ENCODE data around the gene TECR. TPM values are rescaled to one million over a fixed set of nuclear protein-coding genes. Genes with fewer than 3 reads are reported as not detected.
A peak's percentile ranks its signal among the peaks of the same experiment; 100 is the strongest.

TECR gene
- total RNA-seq, 1 donor from 2014 or later: 106 TPM

DNA sequence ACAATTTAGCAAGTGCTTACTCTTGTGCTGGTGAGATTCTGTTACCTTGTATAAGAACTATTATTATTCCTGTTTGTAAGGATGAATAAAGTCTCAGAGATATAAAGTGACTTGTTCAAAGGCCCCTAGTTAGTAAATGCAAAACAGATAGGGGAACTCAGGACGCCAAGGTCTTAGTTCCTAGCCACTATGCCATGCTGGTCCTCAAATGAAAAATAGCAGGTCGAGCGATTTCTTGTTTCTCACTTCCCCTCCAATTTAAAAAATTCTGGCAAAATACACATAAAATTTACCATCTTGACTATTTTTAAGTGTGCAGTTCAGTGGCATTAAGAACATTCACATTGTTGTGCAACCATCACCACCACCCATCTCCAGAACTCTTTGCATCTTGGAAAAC is 1.1 kb downstream of the TECR start:
- H3K36me3 Mint-ChIP-seq (ENCODE audit: low read depth, unreplicated experiment): no peaks in the 10 kb centered on the region
- no peak for DNase-seq (ENCODE audit: low read depth)
- Histone ChIP-seq H3K79me2 (ENCODE audit: insufficient read depth, low read length) (peaks cover 36% of the 10 kb centered on the region), H2AFZ (ENCODE audit: low read depth, low read length) (no peak overlapping the region), H3K27ac (ENCODE audit: low read depth, low read length) (no peak overlapping the region), H3K9ac (ENCODE audit: low read length) (no peak overlapping the region), H3K4me3 (ENCODE audit: insufficient read depth, low read depth, low read length) (peak overlapping the region; percentile 92), H3K9me3 (ENCODE audit: insufficient read depth, low read depth, low read length) (no peaks in the 10 kb centered on the region), H3K4me2 (ENCODE audit: low read length) (peak overlapping the region; percentile 99), H3K27me3 (ENCODE audit: insufficient read depth, low read length) (no peaks in the 10 kb centered on the region), H3K36me3 (ENCODE audit: insufficient read depth, low read length) (no peaks in the 10 kb centered on the region), H3K4me1 (ENCODE audit: insufficient read depth, low read length) (peaks cover 17% of the 10 kb centered on the region), H4K20me1 (ENCODE audit: insufficient read depth, low read length) (peaks cover 18% of the 10 kb centered on the region)
- peaks cover 18% of the 10 kb centered on the region for H3K4me1 Mint-ChIP-seq (ENCODE audit: low read depth, unreplicated experiment)
- FAIRE-seq: no peak
- no peak overlapping the region for H3K27ac Mint-ChIP-seq (ENCODE audit: unreplicated experiment)
- H3K9me3 Mint-ChIP-seq (ENCODE audit: unreplicated experiment): no peaks in the 10 kb centered on the region
- no peaks in the 10 kb centered on the region for H3K27me3 Mint-ChIP-seq (ENCODE audit: low read depth, unreplicated experiment)
- no peak for TF ChIP-seq EZH2 (IDR thresholded peaks at IDR 0.05; ENCODE audit: insufficient read depth, low read length)
- TF ChIP-seq, protein P1, sequence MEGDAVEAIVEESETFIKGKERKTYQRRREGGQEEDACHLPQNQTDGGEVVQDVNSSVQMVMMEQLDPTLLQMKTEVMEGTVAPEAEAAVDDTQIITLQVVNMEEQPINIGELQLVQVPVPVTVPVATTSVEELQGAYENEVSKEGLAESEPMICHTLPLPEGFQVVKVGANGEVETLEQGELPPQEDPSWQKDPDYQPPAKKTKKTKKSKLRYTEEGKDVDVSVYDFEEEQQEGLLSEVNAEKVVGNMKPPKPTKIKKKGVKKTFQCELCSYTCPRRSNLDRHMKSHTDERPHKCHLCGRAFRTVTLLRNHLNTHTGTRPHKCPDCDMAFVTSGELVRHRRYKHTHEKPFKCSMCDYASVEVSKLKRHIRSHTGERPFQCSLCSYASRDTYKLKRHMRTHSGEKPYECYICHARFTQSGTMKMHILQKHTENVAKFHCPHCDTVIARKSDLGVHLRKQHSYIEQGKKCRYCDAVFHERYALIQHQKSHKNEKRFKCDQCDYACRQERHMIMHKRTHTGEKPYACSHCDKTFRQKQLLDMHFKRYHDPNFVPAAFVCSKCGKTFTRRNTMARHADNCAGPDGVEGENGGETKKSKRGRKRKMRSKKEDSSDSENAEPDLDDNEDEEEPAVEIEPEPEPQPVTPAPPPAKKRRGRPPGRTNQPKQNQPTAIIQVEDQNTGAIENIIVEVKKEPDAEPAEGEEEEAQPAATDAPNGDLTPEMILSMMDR (IDR thresholded peaks at IDR 0.05; ENCODE audit: insufficient read depth, low read depth, low read length): no peak
- peak overlapping the region; percentile 94 for H3K4me3 Mint-ChIP-seq (ENCODE audit: unreplicated experiment)

DNA sequence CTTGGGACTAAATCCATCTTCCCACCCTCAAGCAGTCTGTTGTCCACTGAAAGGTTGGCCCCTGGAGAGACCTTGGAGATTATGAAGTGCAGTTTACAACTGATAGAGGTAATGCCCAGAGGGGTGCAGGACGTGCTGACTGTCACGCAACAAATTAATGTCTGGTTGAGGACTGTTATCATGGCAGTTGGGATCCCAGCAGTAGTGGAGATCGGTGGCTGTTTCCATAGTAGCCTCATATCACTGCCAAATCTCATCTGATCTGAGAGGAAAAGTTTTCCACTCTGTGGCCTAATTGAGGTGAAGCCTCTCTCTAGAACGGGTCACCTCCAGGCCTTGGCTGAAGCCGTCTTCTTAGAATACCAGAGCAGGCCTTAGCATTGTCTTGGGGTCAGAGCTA is 4.1 kb downstream of the TECR start:
- no peak overlapping the region for H3K27ac ChIP-seq (ENCODE audit: low read depth, low read length)
- FAIRE-seq: no peak

More for the DNA sequence above, 4.1 kb downstream of the TECR start:
- H3K9me3 ChIP-seq (ENCODE audit: insufficient read depth, low read depth, low read length): no peaks in the 10 kb centered on the region
- no peak overlapping the region for H2AFZ ChIP-seq (ENCODE audit: low read depth, low read length)
- H3K36me3 ChIP-seq (ENCODE audit: insufficient read depth, low read length): no peaks in the 10 kb centered on the region
- H3K4me3 ChIP-seq (ENCODE audit: insufficient read depth, low read depth, low read length): no peak overlapping the region
- Mint-ChIP-seq H3K4me3 (ENCODE audit: unreplicated experiment) (no peak overlapping the region), H3K9me3 (ENCODE audit: unreplicated experiment) (no peaks in the 10 kb centered on the region), H3K27ac (ENCODE audit: unreplicated experiment) (no peak overlapping the region), H3K4me1 (ENCODE audit: low read depth, unreplicated experiment) (peaks cover 12% of the 10 kb centered on the region), H3K36me3 (ENCODE audit: low read depth, unreplicated experiment) (no peaks in the 10 kb centered on the region), H3K27me3 (ENCODE audit: low read depth, unreplicated experiment) (no peaks in the 10 kb centered on the region)
- no peak overlapping the region for H3K9ac ChIP-seq (ENCODE audit: low read length)
- TF ChIP-seq, protein P1 (IDR thresholded peaks at IDR 0.05; ENCODE audit: insufficient read depth, low read depth, low read length): no peak
- TF ChIP-seq EZH2 (IDR thresholded peaks at IDR 0.05; ENCODE audit: insufficient read depth, low read length): no peak
- peaks cover 46% of the 10 kb centered on the region for H3K79me2 ChIP-seq (ENCODE audit: insufficient read depth, low read length)
- peaks cover 13% of the 10 kb centered on the region for H3K4me1 ChIP-seq (ENCODE audit: insufficient read depth, low read length)
- H3K27me3 ChIP-seq (ENCODE audit: insufficient read depth, low read length): no peaks in the 10 kb centered on the region
- peaks cover 26% of the 10 kb centered on the region for H4K20me1 ChIP-seq (ENCODE audit: insufficient read depth, low read length)
- no peak for DNase-seq (ENCODE audit: low read depth)
- no peak overlapping the region for H3K4me2 ChIP-seq (ENCODE audit: low read length)
